H1 (cell line): Measurements from ENCODE around the gene DGCR8. TPM values are rescaled to one million over a fixed set of nuclear protein-coding genes. Genes with fewer than 3 reads are reported as not detected.

ENCODE experiments used
- CTCF ChIA-PET: fragments of 300-600 bp; sonication (Branson Sonifier 250); formaldehyde crosslinking; loops from one replicate; lab custom pipeline; 2021; ENCODE audit not compliant: partially characterized antibody; lab: Charles Lee
- POLR2A ChIA-PET: fragments of 300-600 bp; sonication (Branson Sonifier 250); formaldehyde crosslinking; loops from one replicate; lab custom pipeline; 2021; ENCODE audit warnings: inconsistent platforms; ENCODE audit not compliant: partially characterized antibody; lab: Charles Lee
- DNase-seq, 2 experiments: peaks; one replicate each; pipeline versions ENCODE4 v3.0.0 to v3.0.0-alpha.2; 2010 to 2022; ENCODE audit warnings: low spot score in 2 of 2, low read depth in 1 of 2, mixed read lengths in 1 of 2
- FAIRE-seq: peaks from 2 replicates; lab custom pipeline; 2011; peaks lifted over from hg19 to GRCh38; lab: Jason Lieb, UNC
- H2AFZ ChIP-seq: 2 replicates; pipeline ENCODE4 v1.8.1; 2012; ENCODE audit warnings: low read length, inconsistent platforms
- H2AK5ac ChIP-seq: 2 replicates; pipeline ENCODE4 v1.6.1; 2013; ENCODE audit warnings: low read depth, low read length
- H2BK120ac ChIP-seq: replicated peaks from 2 replicates; pipeline ENCODE3; 2013; ENCODE audit warnings: low read depth, low read length, inconsistent platforms
- H2BK12ac ChIP-seq: 2 replicates; pipeline ENCODE4 v1.6.1; 2013; ENCODE audit warnings: low read depth, low read length
- H2BK15ac ChIP-seq: 2 replicates; pipeline ENCODE4 v1.6.1; 2013; ENCODE audit warnings: low read length
- H2BK20ac ChIP-seq: 2 replicates; pipeline ENCODE4 v1.6.1; 2013; ENCODE audit warnings: low read length
- H2BK5ac ChIP-seq: 2 replicates; pipeline ENCODE4 v1.6.1; 2013; ENCODE audit warnings: low read depth, low read length
- H3K14ac ChIP-seq: 2 replicates; pipeline ENCODE4 v1.6.1; 2013; ENCODE audit warnings: inconsistent platforms; ENCODE audit not compliant: insufficient read length
- H3K18ac ChIP-seq: 2 replicates; pipeline ENCODE4 v1.6.1; 2013; ENCODE audit warnings: low read length; ENCODE audit errors: extremely low read depth
- H3K23ac ChIP-seq: 2 replicates; pipeline ENCODE4 v1.6.1; 2013; ENCODE audit warnings: inconsistent platforms; ENCODE audit not compliant: insufficient read length
- H3K23me2 ChIP-seq: 2 replicates; pipeline ENCODE4 v1.6.1; 2013; ENCODE audit warnings: low read depth, low read length
- H3K27ac ChIP-seq: 2 replicates; pipeline ENCODE4 v1.6.1; 2011; ENCODE audit warnings: low read depth, low read length, inconsistent platforms
- H3K27me3 ChIP-seq, 4 experiments: replicated peaks in 1 of 4; 1 replicate in 1 of 4; 2 replicates in 3 of 4; pipeline versions ENCODE4 v1.6.1 to v1.8.1; 2011 to 2013; ENCODE audit warnings: low read length in 3 of 4, mild to moderate bottlenecking in 3 of 4, inconsistent platforms in 2 of 4, mixed read lengths in 2 of 4, moderate library complexity in 1 of 4; ENCODE audit not compliant: control insufficient read depth in 3 of 4, insufficient read depth in 3 of 4; ENCODE audit errors: extremely low read depth in 1 of 4
- H3K36me3 ChIP-seq, 4 experiments: 2 replicates each; pipeline versions ENCODE4 v1.6.1 to v1.8.1; 2011 to 2013; ENCODE audit warnings: mild to moderate bottlenecking in 4 of 4, low read length in 3 of 4, moderate library complexity in 2 of 4, control low read depth in 1 of 4, inconsistent platforms in 1 of 4; ENCODE audit not compliant: insufficient read depth in 4 of 4, control insufficient read depth in 2 of 4
- H3K4ac ChIP-seq: replicated peaks from 2 replicates; pipeline ENCODE3; 2013; ENCODE audit warnings: low read length, low read depth, mixed read lengths, inconsistent platforms; ENCODE audit not compliant: insufficient read length
- H3K4me1 ChIP-seq, 4 experiments: replicated peaks in 1 of 4; 1 replicate in 1 of 4; 2 replicates in 3 of 4; pipeline versions ENCODE4 v1.6.1 to v1.8.1; 2011 to 2013; ENCODE audit warnings: low read length in 3 of 4, inconsistent platforms in 2 of 4, mixed read lengths in 1 of 4; ENCODE audit not compliant: insufficient read depth in 4 of 4, control insufficient read depth in 3 of 4
- H3K4me2 ChIP-seq, 2 experiments: 2 replicates each; pipeline versions ENCODE4 v1.6.1 to v1.8.1; 2011 to 2013; ENCODE audit warnings: low read depth in 2 of 2, low read length in 2 of 2, control low read depth in 1 of 2, inconsistent platforms in 1 of 2, mild to moderate bottlenecking in 1 of 2; ENCODE audit not compliant: insufficient read depth in 1 of 2
- H3K4me3 ChIP-seq, 4 experiments: fragments of 200-600, 300-600 bp in 1 of 4; sonication (generic), shearing (Covaris generic), sonication (Bioruptor Twin) in 1 of 4; 2 replicates each; pipeline versions ENCODE4 v1.5.1 to v1.8.1; 2011 to 2016; ENCODE audit warnings: low read length in 4 of 4, low read depth in 3 of 4, control low read depth in 2 of 4, inconsistent platforms in 2 of 4, mild to moderate bottlenecking in 2 of 4, mixed read lengths in 1 of 4, moderate library complexity in 1 of 4; ENCODE audit not compliant: insufficient read depth in 2 of 4; ENCODE audit errors: extremely low read depth in 1 of 4
- H3K56ac ChIP-seq: replicated peaks from 2 replicates; pipeline ENCODE3; 2013; ENCODE audit warnings: low read depth, mild to moderate bottlenecking, mixed read lengths, low read length, inconsistent platforms; ENCODE audit not compliant: insufficient read length
- H3K79me1 ChIP-seq: 2 replicates; pipeline ENCODE4 v1.6.1; 2013; ENCODE audit warnings: low read depth, low read length, control low read depth
- H3K79me2 ChIP-seq, 2 experiments: 2 replicates each; pipeline versions ENCODE4 v1.6.1 to v1.8.1; 2012 to 2013; ENCODE audit warnings: low read length in 2 of 2, mild to moderate bottlenecking in 2 of 2, inconsistent platforms in 1 of 2; ENCODE audit not compliant: insufficient read depth in 2 of 2, control insufficient read depth in 1 of 2
- H3K9ac ChIP-seq, 4 experiments: replicated peaks in 1 of 4; 1 replicate in 1 of 4; 2 replicates in 3 of 4; pipeline versions ENCODE4 v1.6.1 to v1.8.1; 2011 to 2013; ENCODE audit warnings: low read depth in 3 of 4, low read length in 3 of 4, control low read depth in 2 of 4, mild to moderate bottlenecking in 2 of 4, moderate library complexity in 2 of 4, inconsistent platforms in 1 of 4; ENCODE audit errors: extremely low read depth in 1 of 4
- H3K9me3 ChIP-seq, 2 experiments: 2 replicates each; pipeline versions ENCODE4 v1.6.1 to v1.8.1; 2012 to 2013; ENCODE audit warnings: mild to moderate bottlenecking in 2 of 2, moderate library complexity in 2 of 2, control low read depth in 1 of 2, inconsistent platforms in 1 of 2, low read depth in 1 of 2, low read length in 1 of 2, mixed read lengths in 1 of 2; ENCODE audit not compliant: insufficient read depth in 2 of 2
- H4K20me1 ChIP-seq, 2 experiments: replicated peaks in 1 of 2; 2 replicates each; pipeline versions ENCODE3 to v1.8.1; 2011 to 2013; ENCODE audit warnings: inconsistent platforms in 2 of 2, low read length in 2 of 2, mild to moderate bottlenecking in 1 of 2; ENCODE audit not compliant: insufficient read depth in 2 of 2, control insufficient read depth in 1 of 2
- H4K5ac ChIP-seq: 2 replicates; pipeline ENCODE4 v1.6.1; 2013; ENCODE audit warnings: low read length, low read depth, mixed read lengths, inconsistent platforms; ENCODE audit not compliant: insufficient read length
- H4K8ac ChIP-seq: 2 replicates; pipeline ENCODE4 v1.8.0; 2013; ENCODE audit warnings: mild to moderate bottlenecking, moderate library complexity, low read length, inconsistent platforms; ENCODE audit not compliant: insufficient read depth; ENCODE audit errors: extremely low read depth
- H4K91ac ChIP-seq: replicated peaks from 2 replicates; pipeline ENCODE3; 2013; ENCODE audit warnings: low read length, mixed read lengths, inconsistent platforms; ENCODE audit not compliant: insufficient read length
- POLR2AphosphoS5 ChIP-seq: IDR thresholded peaks from 2 replicates; pipeline ENCODE4 v1.6.1; 2011; ENCODE audit warnings: low read depth, low read length
- TBP ChIP-seq: IDR thresholded peaks from 2 replicates; pipeline ENCODE4 v1.6.1; 2011; ENCODE audit warnings: low read depth, low read length, improper control_type of control experiment
- WGBS, 2 experiments: shearing (Covaris generic) in 1 of 2; methylation state at CpG; one replicate each; pipeline versions ENCODE4 v1.1.6 to v1.1.7; 2013 to 2015; ENCODE audit warnings: low lambda C conversion rate in 2 of 2, mixed read lengths in 2 of 2, inconsistent platforms in 1 of 2, low coverage in 1 of 2, missing lambda C conversion rate in 1 of 2; ENCODE audit not compliant: insufficient replicate concordance in 2 of 2, insufficient coverage in 1 of 2, insufficient read length in 1 of 2; ENCODE audit errors: extremely low coverage in 1 of 2, missing lambda C conversion rate in 1 of 2; 5-methylcytosine and 5-hydroxymethylcytosine counted together
- polyA plus RNA-seq, 7 experiments: library from polyadenylated mRNA; depleted of rRNA in 3 of 7; stranded (reverse) in 5 of 7; unstranded in 2 of 7; fragments of >200 nt in 5 of 7; fragments of 200-250 nt in 2 of 7; gene quantifications; 1 replicate in 5 of 7; 2 replicates in 1 of 7; 4 replicates in 1 of 7; pipeline versions ENCODE4 v1.2.1 to v1.2.3, GENCODE V29; 2011 to 2013; ENCODE audit warnings: missing spikeins in 2 of 7, mixed read lengths in 2 of 7
- total RNA-seq: library from RNA; stranded (reverse); fragmentation: NEBNext Ultra II Directional; extraction: Animal tissue kit (Norgen Biotek cat#: 25700); gene quantifications from 2 replicates; pipeline ENCODE4 v1.2.1, GENCODE V29; 2021

The DGCR8 gene
- total and polyA plus RNA-seq, 2 of the 8 experiments (the other 6 are each of a cell fraction or from before 2014, with no cell fraction given), result 23.7 to 43.7 TPM

- H3K4me2 ChIP-seq, result no peak overlapping the region
- FAIRE-seq, result no peak
- peaks cover 0 to 6% of the 10 kb centered on the region in 2 experiments; a peak in 2 of 4 replicates for H3K79me2 ChIP-seq
- H2BK20ac ChIP-seq, result no peak overlapping the region
- TF ChIP-seq TBP (no peak), POLR2AphosphoS5 (0 out of 2 replicates have a peak, but pooled peaks have one; percentile 42)
- TF ChIP-seq, all 59 proteins: peak for 1
- Histone ChIP-seq H2AK5ac (no peak overlapping the region), H3K36me3 (peaks cover 56 to 74% (median 60%) of the 10 kb centered on the region in 4 experiments), H3K14ac (no peak overlapping the region), H2BK120ac (no peak overlapping the region), H3K23ac (no peak overlapping the region), H2BK12ac (no peak overlapping the region), H3K4me1 (no peaks in the 10 kb centered on the region), H4K8ac (peak overlapping the region; percentile 42; the same call in 1 of the 2 replicates), H2BK5ac (no peak overlapping the region), H3K9me3 (no peaks in the 10 kb centered on the region), H2BK15ac (no peak overlapping the region), H3K23me2 (no peaks in the 10 kb centered on the region), H3K4ac (no peak overlapping the region), H3K4me3 (no peak overlapping the region), H4K5ac (no peak overlapping the region), H3K56ac (no peak overlapping the region), H3K27ac (no peak overlapping the region), H4K20me1 (peaks cover 17 to 49% of the 10 kb centered on the region in 2 experiments), H3K79me1 (peaks cover 9% of the 10 kb centered on the region), H3K27me3 (no peaks in the 10 kb centered on the region), H3K18ac (no peak overlapping the region), H3K9ac (no peak overlapping the region), H2AFZ (no peak overlapping the region), H4K91ac (no peak overlapping the region)
- ChIA-PET POLR2A (interaction anchor here (0.9 to 29.4 kb wide), 7 partner anchors 3 to 134 kb away, joined by 3 to 598 read pairs (median 8); partner anchors contain the start of genes RANBP1 and TRMT2A), CTCF (interaction anchor here (0.9 to 3.3 kb wide), 9 partner anchors 8 to 142 kb away, joined by 3 to 16 read pairs (median 3); partner anchors contain the start of gene RANBP1)
- DNase-seq, result no peak
- WGBS, 2 experiments, result 93% methylated on average over 13 of the region's 13 CpGs; no CpG with 5 or more reads in 1 of the 2 experiments
Observed at GRCh38 chr22:20107951-20108756, 28.1 kb downstream of the DGCR8 start.
